HEK293 (cell line): ENCODE data around the gene GTF2H2C.

ENCODE experiments used
- CTCF ChIA-PET: fragments of 350-600 bp; formaldehyde crosslinking; extraction: SDS; loops from one replicate; lab custom pipeline; 2021; ENCODE audit warnings: antibody characterized with exemption; lab: Yijun Ruan, JAX
- POLR2A ChIA-PET: fragments of 300-600 bp; formaldehyde crosslinking; extraction: SDS; loops from one replicate; lab custom pipeline; 2020; ENCODE audit warnings: antibody characterized with exemption, inconsistent platforms; lab: Yijun Ruan, JAX
- H3K27ac ChIP-seq: fragments of 200-500 bp; sonication (Bioruptor generic); 2 replicates; pipeline ENCODE4 v1.5.1; 2014; ENCODE audit warnings: low read depth, low read length, control low read depth, inconsistent platforms; ENCODE audit errors: extremely low read depth
- H3K36me3 ChIP-seq, 2 experiments: fragments of 200-500 bp in 1 of 2; sonication (Bioruptor generic) in 1 of 2; 1 replicate in 1 of 2; 2 replicates in 1 of 2; pipeline ENCODE4 v1.5.1; 2014 to 2017; ENCODE audit warnings: inconsistent platforms in 2 of 2, low read length in 2 of 2; ENCODE audit not compliant: control insufficient read depth in 2 of 2, insufficient read depth in 1 of 2
- H3K4me1 ChIP-seq: fragments of 200-500 bp; sonication (Bioruptor generic); 2 replicates; pipeline ENCODE4 v1.5.1; 2014; ENCODE audit warnings: mild to moderate bottlenecking, low read length, inconsistent platforms; ENCODE audit not compliant: control insufficient read depth, insufficient read depth
- H3K4me3 ChIP-seq: 2 replicates; pipeline ENCODE4 v1.5.1; 2011; ENCODE audit warnings: low read depth, mild to moderate bottlenecking, control low read depth, low read length, moderate library complexity
- H3K9me3 ChIP-seq: fragments of 200-500 bp; sonication (Bioruptor generic); 2 replicates; pipeline ENCODE4 v1.5.1; 2014; ENCODE audit warnings: low read depth, low read length, inconsistent platforms; ENCODE audit not compliant: control insufficient read depth, insufficient read depth
- KLF10 ChIP-seq: fragments of 450-650 bp; IDR thresholded peaks from 2 replicates; pipeline ENCODE4 v1.5.1; 2018; ENCODE audit warnings: missing biosample characterization, mild to moderate bottlenecking, missing genetic modification characterization
- KLF9 ChIP-seq: fragments of 450-650 bp; formaldehyde crosslinking; IDR thresholded peaks from 2 replicates; pipeline ENCODE4 v1.5.1; 2016; ENCODE audit warnings: missing biosample characterization, missing genetic modification characterization, low read depth
- MYNN ChIP-seq: fragments of 450-650 bp; formaldehyde crosslinking; IDR thresholded peaks from 2 replicates; pipeline ENCODE4 v1.5.1; 2016; ENCODE audit warnings: missing biosample characterization, missing genetic modification characterization, borderline replicate concordance
- SCRT1 ChIP-seq: fragments of 450-650 bp; formaldehyde crosslinking; IDR thresholded peaks from 2 replicates; pipeline ENCODE4 v1.5.1; 2016; ENCODE audit warnings: missing biosample characterization, missing genetic modification characterization, borderline replicate concordance
- SCRT2 ChIP-seq: fragments of 450-650 bp; formaldehyde crosslinking; IDR thresholded peaks from 2 replicates; pipeline ENCODE4 v1.5.1; 2016; ENCODE audit warnings: missing biosample characterization, missing genetic modification characterization
- ZNF114 ChIP-seq: fragments of 450-650 bp; formaldehyde crosslinking; IDR thresholded peaks from 2 replicates; pipeline ENCODE4 v1.5.0; 2017; ENCODE audit warnings: missing biosample characterization, missing genetic modification characterization
- ZNF184 ChIP-seq: fragments of 450-650 bp; IDR thresholded peaks from 2 replicates; pipeline ENCODE4 v1.5.1; 2018; ENCODE audit warnings: missing biosample characterization, mild to moderate bottlenecking, missing genetic modification characterization
- ZNF302 ChIP-seq: fragments of 450-650 bp; formaldehyde crosslinking; IDR thresholded peaks from 2 replicates; pipeline ENCODE4 v1.5.1; 2016; ENCODE audit warnings: missing biosample characterization, missing genetic modification characterization, low read depth
- ZNF335 ChIP-seq: fragments of 450-650 bp; formaldehyde crosslinking; conservative IDR thresholded peaks from 2 replicates; pipeline ENCODE4 v1.5.1; 2016; ENCODE audit warnings: missing biosample characterization, missing genetic modification characterization
- ZNF394 ChIP-seq: fragments of 450-650 bp; formaldehyde crosslinking; IDR thresholded peaks from 2 replicates; pipeline ENCODE4 v1.5.1; 2016; ENCODE audit warnings: missing biosample characterization, missing genetic modification characterization, mild to moderate bottlenecking, moderate library complexity, borderline replicate concordance
- ZNF48 ChIP-seq: fragments of 450-650 bp; formaldehyde crosslinking; IDR thresholded peaks from 2 replicates; pipeline ENCODE4 v1.5.1; 2016; ENCODE audit warnings: missing biosample characterization, missing genetic modification characterization
- ZNF548 ChIP-seq: fragments of 450-650 bp; formaldehyde crosslinking; IDR thresholded peaks from 2 replicates; pipeline ENCODE4 v1.5.1; 2016; ENCODE audit warnings: missing biosample characterization, missing genetic modification characterization
- ZNF621 ChIP-seq: fragments of 450-650 bp; formaldehyde crosslinking; IDR thresholded peaks from 2 replicates; pipeline ENCODE4 v1.5.1; 2017; ENCODE audit warnings: missing biosample characterization, missing genetic modification characterization
- ZNF660 ChIP-seq: fragments of 450-650 bp; IDR thresholded peaks from 2 replicates; pipeline ENCODE4 v1.5.1; 2018; ENCODE audit warnings: missing biosample characterization, mild to moderate bottlenecking, missing genetic modification characterization
- ZNF777 ChIP-seq: fragments of 450-650 bp; formaldehyde crosslinking; IDR thresholded peaks from 2 replicates; pipeline ENCODE4 v1.5.1; 2017; ENCODE audit warnings: missing biosample characterization, missing genetic modification characterization, borderline replicate concordance
- TF ChIP-seq, protein P1 (sequence below): fragments of 450-650 bp; formaldehyde crosslinking; IDR thresholded peaks from 2 replicates; pipeline ENCODE4 v1.5.1; 2016; ENCODE audit warnings: missing biosample characterization, missing genetic modification characterization
- TF ChIP-seq, protein P2 (sequence below): fragments of 450-650 bp; formaldehyde crosslinking; IDR thresholded peaks from 2 replicates; pipeline ENCODE4 v1.5.1; 2016; ENCODE audit warnings: missing biosample characterization, missing genetic modification characterization

Gene GTF2H2C

DNA sequence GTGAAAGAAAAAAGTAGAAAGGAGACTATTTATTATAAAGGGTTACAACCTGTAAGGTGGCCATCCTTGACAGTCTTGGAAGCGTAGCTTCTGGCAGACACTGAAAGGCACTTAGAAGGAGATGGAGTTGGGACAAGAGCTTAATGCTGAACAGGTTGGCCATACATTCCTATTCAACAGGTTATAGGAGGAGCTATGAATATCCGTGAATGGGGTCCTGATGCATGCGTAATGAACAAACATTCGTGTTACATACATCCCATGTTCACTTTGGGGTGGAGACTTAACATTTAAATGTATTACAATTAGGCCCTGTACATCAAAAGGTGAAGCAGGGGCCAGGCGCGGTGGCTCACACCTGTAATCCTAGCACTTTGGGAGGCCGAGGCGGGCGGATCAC lies 33.3 kb upstream of the GTF2H2C start:
- H3K9me3 ChIP-seq, result no peaks in the 10 kb centered on the region
- no peaks in the 10 kb centered on the region; a peak in 1 of 3 replicates for H3K36me3 ChIP-seq
- ChIA-PET POLR2A (no interaction called here), CTCF (no interaction called here)
- H3K4me1 ChIP-seq, result 0 out of 2 replicates have a peak, but pooled peaks cover 3% of the 10 kb centered on the region
- H3K27ac ChIP-seq, result no peak overlapping the region
- peak; percentile 67 for TF ChIP-seq SCRT2 (tag by site-specific recombination)
- peak; percentile 53; the same call in 1 of the 2 replicates for TF ChIP-seq SCRT1 (tag by site-specific recombination)
- no peak for TF ChIP-seq KLF10 (tag by site-specific recombination)
- no peak overlapping the region for H3K4me3 ChIP-seq

DNA sequence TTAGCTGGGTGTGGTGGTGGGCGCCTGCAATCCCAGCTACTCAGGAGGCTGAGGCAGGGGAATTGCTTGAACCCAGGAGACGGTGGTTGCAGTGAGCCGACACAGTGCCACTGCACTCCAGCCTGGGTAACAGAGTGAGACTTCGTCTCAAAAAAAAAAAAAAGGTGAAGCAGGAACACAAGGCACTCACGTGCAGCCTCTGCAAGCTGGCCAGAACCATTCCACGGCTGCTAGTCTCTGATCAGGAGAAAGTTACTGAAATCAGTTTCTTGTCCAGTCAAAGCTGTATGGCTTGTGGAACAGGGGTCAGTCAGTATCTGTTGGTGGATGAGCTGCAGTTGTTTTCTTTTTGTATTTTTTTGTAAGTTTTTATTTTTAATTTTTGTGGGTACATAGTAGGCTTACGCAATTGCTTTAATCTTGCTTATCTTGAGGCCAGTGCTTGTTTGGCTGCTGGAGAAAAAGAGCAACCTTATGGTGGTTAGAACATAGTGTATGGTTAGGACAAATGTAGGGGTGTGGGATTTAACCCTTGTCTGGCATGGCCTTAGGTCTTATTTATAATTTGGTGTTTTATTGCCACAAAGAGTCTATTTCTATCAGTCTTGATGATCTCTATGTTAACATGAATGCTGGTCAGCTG lies 32.7 kb upstream of the GTF2H2C start:
- CTCF ChIA-PET, result interaction anchor here (0.7 kb wide), 1 partner anchor 33 kb away, joined by 4 read pairs; no protein-coding TSS in a partner anchor
- Histone ChIP-seq H3K9me3 (no peaks in the 10 kb centered on the region), H3K27ac (no peak overlapping the region), H3K36me3 (no peaks in the 10 kb centered on the region; a peak in 1 of 3 replicates), H3K4me1 (no peaks in the 10 kb centered on the region), H3K4me3 (no peak overlapping the region)
- TF ChIP-seq ZNF660 (tag by site-specific recombination), result no peak
- TF ChIP-seq ZNF777 (tag by site-specific recombination), result no peak
- TF ChIP-seq ZNF548 (tag by site-specific recombination), result no peak
- TF ChIP-seq, protein P1, sequence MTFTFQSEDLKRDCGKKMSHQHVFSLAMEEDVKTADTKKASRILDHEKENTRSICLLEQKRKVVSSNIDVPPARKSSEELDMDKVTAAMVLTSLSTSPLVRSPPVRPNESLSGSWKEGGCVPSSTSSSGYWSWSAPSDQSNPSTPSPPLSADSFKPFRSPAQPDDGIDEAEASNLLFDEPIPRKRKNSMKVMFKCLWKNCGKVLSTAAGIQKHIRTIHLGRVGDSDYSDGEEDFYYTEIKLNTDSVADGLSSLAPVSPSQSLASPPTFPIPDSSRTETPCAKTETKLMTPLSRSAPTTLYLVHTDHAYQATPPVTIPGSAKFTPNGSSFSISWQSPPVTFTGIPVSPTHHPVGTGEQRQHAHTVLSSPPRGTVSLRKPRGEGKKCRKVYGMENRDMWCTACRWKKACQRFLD (tag by site-specific recombination), result no peak
- no peak for TF ChIP-seq ZNF394 (tag by site-specific recombination)
- TF ChIP-seq ZNF48 (tag by site-specific recombination), result no peak
- TF ChIP-seq ZNF114 (tag by site-specific recombination), result no peak
- TF ChIP-seq, protein P2, sequence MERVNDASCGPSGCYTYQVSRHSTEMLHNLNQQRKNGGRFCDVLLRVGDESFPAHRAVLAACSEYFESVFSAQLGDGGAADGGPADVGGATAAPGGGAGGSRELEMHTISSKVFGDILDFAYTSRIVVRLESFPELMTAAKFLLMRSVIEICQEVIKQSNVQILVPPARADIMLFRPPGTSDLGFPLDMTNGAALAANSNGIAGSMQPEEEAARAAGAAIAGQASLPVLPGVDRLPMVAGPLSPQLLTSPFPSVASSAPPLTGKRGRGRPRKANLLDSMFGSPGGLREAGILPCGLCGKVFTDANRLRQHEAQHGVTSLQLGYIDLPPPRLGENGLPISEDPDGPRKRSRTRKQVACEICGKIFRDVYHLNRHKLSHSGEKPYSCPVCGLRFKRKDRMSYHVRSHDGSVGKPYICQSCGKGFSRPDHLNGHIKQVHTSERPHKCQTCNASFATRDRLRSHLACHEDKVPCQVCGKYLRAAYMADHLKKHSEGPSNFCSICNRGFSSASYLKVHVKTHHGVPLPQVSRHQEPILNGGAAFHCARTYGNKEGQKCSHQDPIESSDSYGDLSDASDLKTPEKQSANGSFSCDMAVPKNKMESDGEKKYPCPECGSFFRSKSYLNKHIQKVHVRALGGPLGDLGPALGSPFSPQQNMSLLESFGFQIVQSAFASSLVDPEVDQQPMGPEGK (tag by site-specific recombination), result no peak
- no peak for TF ChIP-seq ZNF302 (tag by site-specific recombination)
- TF ChIP-seq ZNF621, result no peak
- POLR2A ChIA-PET, result no interaction called here

DNA sequence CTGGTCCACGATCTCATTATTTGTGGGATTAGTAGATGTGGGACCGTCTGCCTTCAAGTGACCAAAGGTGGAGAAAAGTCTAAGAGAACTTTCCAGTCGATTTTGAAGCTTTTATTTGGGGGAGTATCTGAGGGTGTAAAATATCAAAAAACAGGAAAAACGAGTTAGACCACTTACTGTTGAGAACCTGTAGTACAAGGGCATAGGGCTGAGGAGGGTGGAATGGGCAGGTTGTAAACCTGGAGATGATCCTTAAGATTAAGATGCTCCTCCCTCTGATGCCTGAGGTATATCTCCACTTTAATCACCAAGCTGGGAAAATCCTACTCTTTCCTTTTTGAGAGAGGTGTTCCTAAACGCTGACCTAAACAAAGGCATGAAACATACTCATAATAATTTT lies 32.0 kb upstream of the GTF2H2C start:
- no peaks in the 10 kb centered on the region; a peak in 1 of 3 replicates for H3K36me3 ChIP-seq
- no peak overlapping the region for H3K27ac ChIP-seq
- ChIA-PET POLR2A (no interaction called here), CTCF (interaction anchor here (0.7 kb wide), 1 partner anchor 34 kb away, joined by 4 read pairs; no protein-coding TSS in a partner anchor)
- no peaks in the 10 kb centered on the region for H3K9me3 ChIP-seq
- TF ChIP-seq MYNN (tag by site-specific recombination), result no peak
- no peak for TF ChIP-seq ZNF335 (tag by site-specific recombination)
- no peak for TF ChIP-seq ZNF184 (tag by site-specific recombination)
- no peak for TF ChIP-seq KLF9 (tag by site-specific recombination)
- no peak overlapping the region for H3K4me3 ChIP-seq
- H3K4me1 ChIP-seq, result no peaks in the 10 kb centered on the region
